Tibial nerve (tissue), 4 donors: Measurements from ENCODE around the gene SPAG9. TPM values are rescaled to one million over a fixed set of nuclear protein-coding genes. Genes with fewer than 3 reads are reported as not detected.
"Not testable (repeated sequence)": the region's sequence is repeated elsewhere in the genome, so short reads cannot be mapped to it uniquely, and the experiment has no call there.

Experiments used
- DNase-seq, 2 donors: peaks; one replicate each; pipeline ENCODE4 v3.0.0-alpha.2; 2019; ENCODE audit warnings: low spot score in 2 of 2
- H3K27ac ChIP-seq, 4 donors: fragments of 200-600 bp; sonication (generic) in 3 of 4; one replicate each; pipeline ENCODE4 v1.5.1; 2017 to 2019; ENCODE audit warnings: mild to moderate bottlenecking in 1 of 4
- H3K27me3 ChIP-seq, 2 donors: fragments of 200-600 bp; sonication (generic) in 1 of 2; one replicate each; pipeline versions ENCODE4 v1.5.1 to v1.6.0; 2017 to 2019
- H3K36me3 ChIP-seq, 3 donors: fragments of 200-600 bp; sonication (generic); one replicate each; pipeline ENCODE4 v1.5.1; 2018 to 2019
- H3K4me1 ChIP-seq, 4 donors: fragments of 200-600 bp; sonication (generic) in 3 of 4; one replicate each; pipeline ENCODE4 v1.5.1; 2017 to 2019
- H3K4me3 ChIP-seq, 4 donors: fragments of 200-600 bp; sonication (generic) in 3 of 4; one replicate each; pipeline ENCODE4 v1.5.1; 2017 to 2019; ENCODE audit warnings: mild to moderate bottlenecking in 1 of 4, moderate library complexity in 1 of 4
- H3K9me3 ChIP-seq, 4 donors: fragments of 200-600 bp; sonication (generic) in 3 of 4; one replicate each; pipeline ENCODE4 v1.5.1; 2017 to 2019
- CTCF ChIP-seq, 5 experiments: fragments of 200-600 bp in 3 of 5; fragments of 450-650 bp in 2 of 5; sonication (generic) in 3 of 5; IDR thresholded peaks; one replicate each; pipeline ENCODE4 v1.5.1; 2016 to 2019; ENCODE audit warnings: antibody characterized with exemption in 5 of 5, mild to moderate bottlenecking in 3 of 5, moderate library complexity in 2 of 5
- EP300 ChIP-seq, 2 donors: sonication (generic); formaldehyde crosslinking; IDR thresholded peaks; one replicate each; pipeline ENCODE4 v1.6.1; 2017; ENCODE audit warnings: antibody characterized with exemption in 2 of 2, mild to moderate bottlenecking in 1 of 2
- POLR2A ChIP-seq, 2 donors: fragments of 450-650 bp; IDR thresholded peaks; one replicate each; pipeline ENCODE4 v1.6.1; 2017; ENCODE audit warnings: antibody characterized with exemption in 2 of 2, mild to moderate bottlenecking in 2 of 2, moderate library complexity in 2 of 2
- WGBS, 2 donors: methylation state at CpG; one replicate each; pipeline ENCODE4 v1.1.5; 2018; 5-methylcytosine and 5-hydroxymethylcytosine counted together
- total RNA-seq, 4 donors: library from RNA; depleted of rRNA; stranded (reverse); fragments of >200 nt; gene quantifications; one replicate each; pipeline ENCODE4 v1.1.0, GENCODE V29; 2016

Gene SPAG9
- total RNA-seq, 4 donors from 2014 or later = 145 to 199 (median 165) TPM

GRCh38 chr17:51132964-51133319 lies 12.3 kb upstream of the SPAG9 start:
- H3K4me3 ChIP-seq = no peak overlapping the region
- H3K4me1 ChIP-seq = peaks cover 0 to 7% (median 2%) of the 10 kb centered on the region in 4 donors
- H3K27ac ChIP-seq = no peak overlapping the region
- no peaks in the 10 kb centered on the region for H3K27me3 ChIP-seq
- DNase-seq = no peak
- H3K36me3 ChIP-seq = no peaks in the 10 kb centered on the region
- TF ChIP-seq CTCF (IDR thresholded peaks at IDR 0.05) = no peak
- TF ChIP-seq EP300 (IDR thresholded peaks at IDR 0.05) = no peak
- no peak for TF ChIP-seq POLR2A (IDR thresholded peaks at IDR 0.05)
- H3K9me3 ChIP-seq = no peaks in the 10 kb centered on the region

GRCh38 chr17:51128076-51128475 lies 7.4 kb upstream of the SPAG9 start:
- WGBS, 2 donors = 58 to 70% methylated on average over 3 of the region's 3 CpGs
- no peak overlapping the region for H3K4me3 ChIP-seq
- H3K9me3 ChIP-seq = no peaks in the 10 kb centered on the region
- TF ChIP-seq CTCF (IDR thresholded peaks at IDR 0.05) = no peak
- TF ChIP-seq POLR2A (IDR thresholded peaks at IDR 0.05) = no peak
- TF ChIP-seq EP300 (IDR thresholded peaks at IDR 0.05) = no peak
- no peak overlapping the region for H3K27ac ChIP-seq
- no peaks in the 10 kb centered on the region for H3K27me3 ChIP-seq
- DNase-seq = no peak
- peaks cover 0 to 12% (median 2%) of the 10 kb centered on the region in 4 donors for H3K4me1 ChIP-seq
- H3K36me3 ChIP-seq = no peaks in the 10 kb centered on the region

GRCh38 chr17:51124640-51125503 lies 4.2 kb upstream of the SPAG9 start:
- Histone ChIP-seq H3K4me1 (peaks cover 0 to 21% (median 5%) of the 10 kb centered on the region in 4 donors), H3K4me3 (no peak overlapping the region), H3K27ac (no peak overlapping the region), H3K36me3 (no peaks in the 10 kb centered on the region), H3K27me3 (no peaks in the 10 kb centered on the region), H3K9me3 (no peaks in the 10 kb centered on the region)
- 81 to 85% methylated on average over 5 of the region's 5 CpGs for WGBS, 2 donors
- no peak for DNase-seq
- TF ChIP-seq POLR2A (IDR thresholded peaks at IDR 0.05) (no peak), CTCF (IDR thresholded peaks at IDR 0.05) (no peak), EP300 (IDR thresholded peaks at IDR 0.05) (no peak)

GRCh38 chr17:51122473-51123115 lies 1.9 kb upstream of the SPAG9 start:
- not testable (repeated sequence) for H3K36me3 ChIP-seq, DNase-seq, H3K4me3 ChIP-seq, H3K9me3 ChIP-seq, H3K27me3 ChIP-seq
- Histone ChIP-seq H3K4me1 (peaks cover 0 to 33% (median 21%) of the 10 kb centered on the region in 4 donors), H3K27ac (peak overlapping the region; percentile 97 to 100 (median 99))
- WGBS, 2 donors = 82 to 91% methylated on average over 10 of the region's 10 CpGs

- Histone ChIP-seq H3K27me3 (no peaks in the 10 kb centered on the region), H3K4me3 (peak overlapping the region; percentile 43 to 100 (median 84)), H3K9me3 (no peaks in the 10 kb centered on the region), H3K27ac (peak overlapping the region; percentile 97 to 100 (median 99)), H3K36me3 (no peaks in the 10 kb centered on the region), H3K4me1 (peaks cover 0 to 39% (median 25%) of the 10 kb centered on the region in 4 donors)
- DNase-seq = peak; percentile 80 to 86
- TF ChIP-seq POLR2A (IDR thresholded peaks at IDR 0.05) = peak; percentile 51 to 75
- peak in 1 of 5 experiments; percentile 8 for TF ChIP-seq CTCF (IDR thresholded peaks at IDR 0.05)
- peak; percentile 85 to 95 for TF ChIP-seq EP300 (IDR thresholded peaks at IDR 0.05)
- 24% methylated on average over 23 of the region's 23 CpGs for WGBS, 2 donors
Measured at GRCh38 chr17:51121620-51122472, 1.2 kb upstream of the SPAG9 start.
